Vagina (tissue), 2 donors: ENCODE results near the gene AKAIN1. TPM values are rescaled to one million over a fixed set of nuclear protein-coding genes. Genes with fewer than 3 reads are reported as not detected.

Source experiments
- DNase-seq, 2 donors: peaks; one replicate each; pipeline ENCODE4 v3.0.0-alpha.2; 2017; ENCODE audit errors: extremely low spot score in 2 of 2
- H3K27ac ChIP-seq: fragments of 200-600 bp; sonication (generic); one replicate; pipeline ENCODE4 v1.5.1; 2019
- H3K27me3 ChIP-seq: fragments of 200-600 bp; sonication (generic); one replicate; pipeline ENCODE4 v1.5.1; 2019
- H3K36me3 ChIP-seq, 2 donors: fragments of 200-600 bp; sonication (generic); one replicate each; pipeline ENCODE4 v1.5.1; 2017 to 2019
- H3K4me1 ChIP-seq: fragments of 200-600 bp; sonication (generic); one replicate; pipeline ENCODE4 v1.5.1; 2019
- H3K4me3 ChIP-seq, 2 donors: fragments of 200-600 bp; sonication (generic); 1 replicate in 1 of 2; 2 replicates in 1 of 2; pipeline ENCODE4 v1.5.1; 2016 to 2019
- H3K9me3 ChIP-seq: fragments of 200-600 bp; sonication (generic); one replicate; pipeline ENCODE4 v1.5.1; 2019
- POLR2A ChIP-seq, 2 donors: fragments of 450-650 bp; IDR thresholded peaks; one replicate each; pipeline ENCODE4 v1.6.1; 2017; ENCODE audit warnings: antibody characterized with exemption in 2 of 2, mild to moderate bottlenecking in 2 of 2, moderate library complexity in 2 of 2
- POLR2AphosphoS5 ChIP-seq, 2 donors: sonication (generic); formaldehyde crosslinking; IDR thresholded peaks; one replicate each; pipeline ENCODE4 v1.9.0; 2017; ENCODE audit warnings: antibody characterized with exemption in 2 of 2, mild to moderate bottlenecking in 2 of 2, low read depth in 1 of 2; ENCODE audit not compliant: insufficient read depth in 1 of 2
- intact Hi-C: fragments of 100-400 bp; cut with DNase I; formaldehyde crosslinking; loops from one replicate; pipeline ENCODE4 v1.15.1; 2023
- total RNA-seq: library from RNA; depleted of rRNA; stranded (reverse); fragments of >200 nt; gene quantifications from one replicate; pipeline ENCODE4 v1.2.3, GENCODE V29; 2016
- TF ChIP-seq, protein P1 (sequence below), 3 experiments: fragments of 450-650 bp in 2 of 3; fragments of 200-600 bp in 1 of 3; sonication (generic) in 1 of 3; IDR thresholded peaks; one replicate each; pipeline ENCODE4 v1.5.1; 2017 to 2019; ENCODE audit warnings: antibody characterized with exemption in 3 of 3, mild to moderate bottlenecking in 2 of 3, moderate library complexity in 2 of 3

AKAIN1 gene
- total RNA-seq, 1 donor from 2014 or later: not detected

DNA sequence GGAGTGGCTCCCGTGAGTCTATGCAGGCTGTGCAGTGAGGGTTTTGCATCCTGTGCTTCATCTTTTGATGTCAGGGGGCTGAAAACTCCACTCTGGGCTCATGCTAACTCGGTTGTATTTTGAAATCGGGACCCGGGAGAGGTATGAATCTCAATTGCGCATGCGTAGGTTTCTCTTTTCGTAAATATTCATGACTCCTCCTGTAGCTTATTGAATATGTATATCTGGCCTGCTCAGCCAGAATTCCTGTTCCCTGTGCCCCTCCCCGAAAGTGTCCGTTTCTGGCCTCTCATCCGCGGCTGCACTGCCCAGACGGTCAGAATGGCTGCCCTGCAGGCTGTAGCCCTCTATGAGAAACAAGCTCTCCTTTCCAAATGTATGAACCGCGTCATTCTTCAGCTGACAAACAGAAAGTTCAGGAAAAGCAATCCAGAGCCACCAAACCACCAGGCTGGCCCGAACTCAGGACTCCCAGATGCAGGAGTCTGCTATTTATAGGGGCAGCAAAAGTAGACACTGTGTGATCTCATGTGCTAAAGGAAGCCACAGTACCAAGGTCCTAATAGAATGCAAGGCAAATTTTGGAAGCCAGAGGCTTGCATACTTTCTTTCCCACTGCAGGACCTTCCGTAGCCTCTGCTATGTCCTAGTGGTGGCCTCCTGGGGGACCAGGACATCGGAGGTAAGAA lies 41.7 kb downstream of the AKAIN1 start:
- no peak overlapping the region for H3K4me3 ChIP-seq
- H3K36me3 ChIP-seq: no peaks in the 10 kb centered on the region
- no peaks in the 10 kb centered on the region for H3K27me3 ChIP-seq
- no peak overlapping the region for H3K27ac ChIP-seq
- intact Hi-C loops: no loop called here
- H3K4me1 ChIP-seq: no peaks in the 10 kb centered on the region
- TF ChIP-seq POLR2AphosphoS5 (IDR thresholded peaks at IDR 0.05; ENCODE audit: insufficient read depth in 1 of 2, low read depth in 1 of 2) (no peak), POLR2A (IDR thresholded peaks at IDR 0.05) (no peak)
- TF ChIP-seq, protein P1, sequence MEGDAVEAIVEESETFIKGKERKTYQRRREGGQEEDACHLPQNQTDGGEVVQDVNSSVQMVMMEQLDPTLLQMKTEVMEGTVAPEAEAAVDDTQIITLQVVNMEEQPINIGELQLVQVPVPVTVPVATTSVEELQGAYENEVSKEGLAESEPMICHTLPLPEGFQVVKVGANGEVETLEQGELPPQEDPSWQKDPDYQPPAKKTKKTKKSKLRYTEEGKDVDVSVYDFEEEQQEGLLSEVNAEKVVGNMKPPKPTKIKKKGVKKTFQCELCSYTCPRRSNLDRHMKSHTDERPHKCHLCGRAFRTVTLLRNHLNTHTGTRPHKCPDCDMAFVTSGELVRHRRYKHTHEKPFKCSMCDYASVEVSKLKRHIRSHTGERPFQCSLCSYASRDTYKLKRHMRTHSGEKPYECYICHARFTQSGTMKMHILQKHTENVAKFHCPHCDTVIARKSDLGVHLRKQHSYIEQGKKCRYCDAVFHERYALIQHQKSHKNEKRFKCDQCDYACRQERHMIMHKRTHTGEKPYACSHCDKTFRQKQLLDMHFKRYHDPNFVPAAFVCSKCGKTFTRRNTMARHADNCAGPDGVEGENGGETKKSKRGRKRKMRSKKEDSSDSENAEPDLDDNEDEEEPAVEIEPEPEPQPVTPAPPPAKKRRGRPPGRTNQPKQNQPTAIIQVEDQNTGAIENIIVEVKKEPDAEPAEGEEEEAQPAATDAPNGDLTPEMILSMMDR (IDR thresholded peaks at IDR 0.05): no peak
- no peak for DNase-seq
- no peaks in the 10 kb centered on the region for H3K9me3 ChIP-seq

DNA sequence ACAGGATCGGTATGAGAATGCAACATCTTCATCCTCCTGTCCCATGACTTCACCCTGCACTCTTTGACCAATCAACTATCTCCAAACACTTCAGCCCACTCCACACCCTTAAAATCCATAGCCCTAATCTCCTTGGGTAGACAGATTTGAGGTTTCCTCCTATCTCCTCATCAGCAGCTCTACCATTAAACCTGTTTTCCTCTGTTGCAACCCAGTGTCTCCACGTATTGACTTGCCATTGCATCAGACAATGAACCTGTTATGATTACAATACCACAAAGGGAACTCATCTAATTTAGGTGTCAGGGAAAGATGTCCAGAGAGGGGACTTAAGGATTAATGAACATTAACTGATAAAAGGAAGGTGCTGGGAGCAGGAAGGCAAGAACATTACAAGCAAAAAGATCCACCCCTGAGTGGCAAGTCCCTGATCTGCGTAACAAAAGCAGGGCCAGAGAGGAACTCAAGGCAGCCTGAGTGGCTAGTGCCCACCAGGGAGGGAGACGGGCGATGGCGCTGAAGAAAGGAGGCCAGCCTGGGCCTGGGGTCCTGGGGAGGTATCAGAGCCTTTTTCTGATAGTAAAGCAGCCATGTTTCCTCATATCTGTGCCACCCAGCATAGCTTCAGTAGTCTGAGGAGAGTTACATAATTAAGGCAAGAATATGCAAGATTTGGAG lies 44.6 kb downstream of the AKAIN1 start:
- Histone ChIP-seq H3K27ac (no peak overlapping the region), H3K4me3 (no peak overlapping the region), H3K36me3 (no peaks in the 10 kb centered on the region), H3K9me3 (no peaks in the 10 kb centered on the region), H3K27me3 (no peaks in the 10 kb centered on the region), H3K4me1 (no peaks in the 10 kb centered on the region)
- DNase-seq: no peak
- intact Hi-C loops: no loop called here
- TF ChIP-seq POLR2AphosphoS5 (IDR thresholded peaks at IDR 0.05; ENCODE audit: insufficient read depth in 1 of 2, low read depth in 1 of 2) (no peak), POLR2A (IDR thresholded peaks at IDR 0.05) (no peak)
- TF ChIP-seq, protein P1 (IDR thresholded peaks at IDR 0.05): no peak

DNA sequence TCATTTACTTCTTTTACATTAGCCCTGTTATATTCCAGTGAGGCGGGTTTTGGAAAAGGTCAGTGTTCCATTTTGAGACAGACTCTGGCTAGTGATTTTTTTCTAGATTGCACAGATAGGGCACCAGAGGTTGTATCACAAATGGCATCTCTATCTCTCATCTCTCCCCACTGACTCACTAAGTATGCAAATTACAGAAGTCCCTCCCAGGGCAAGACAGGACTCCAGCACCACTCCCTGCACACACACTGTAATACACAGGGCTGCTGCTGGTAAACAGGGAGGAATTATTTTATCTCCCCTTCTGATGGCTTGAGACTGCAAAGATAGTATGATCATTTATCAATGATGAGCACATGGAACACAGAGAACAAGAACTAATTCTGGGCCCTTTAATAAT lies 46.2 kb downstream of the AKAIN1 start:
- Histone ChIP-seq H3K36me3 (no peaks in the 10 kb centered on the region), H3K27me3 (no peaks in the 10 kb centered on the region), H3K4me3 (no peak overlapping the region), H3K9me3 (no peaks in the 10 kb centered on the region), H3K4me1 (no peaks in the 10 kb centered on the region), H3K27ac (no peak overlapping the region)
- no peak for DNase-seq
- intact Hi-C loops: no loop called here
- TF ChIP-seq POLR2A (IDR thresholded peaks at IDR 0.05) (no peak), POLR2AphosphoS5 (IDR thresholded peaks at IDR 0.05; ENCODE audit: insufficient read depth in 1 of 2, low read depth in 1 of 2) (no peak)
- TF ChIP-seq, protein P1 (IDR thresholded peaks at IDR 0.05): no peak

DNA sequence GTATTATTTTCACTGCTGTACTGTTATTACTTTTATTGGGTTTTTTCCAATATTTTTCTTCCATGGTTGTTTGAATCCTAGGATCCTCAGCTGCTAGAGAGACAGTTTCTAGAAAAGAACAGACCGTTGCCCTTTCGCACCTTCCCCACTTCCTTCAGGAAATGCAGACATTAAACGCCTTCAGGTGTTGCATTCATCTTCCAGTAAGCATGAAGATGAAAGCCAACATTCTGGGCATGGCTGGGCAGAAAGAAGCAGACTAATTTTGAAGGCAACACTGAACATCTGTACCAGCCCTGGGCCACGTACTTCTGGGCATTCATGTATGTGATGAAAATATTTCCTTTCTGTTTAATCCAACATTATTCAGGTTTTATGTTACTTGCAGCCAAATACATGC lies 51.0 kb downstream of the AKAIN1 start:
- Histone ChIP-seq H3K27me3 (no peaks in the 10 kb centered on the region), H3K27ac (no peak overlapping the region), H3K4me3 (no peak overlapping the region), H3K9me3 (no peaks in the 10 kb centered on the region), H3K4me1 (no peaks in the 10 kb centered on the region), H3K36me3 (no peaks in the 10 kb centered on the region)
- no peak for TF ChIP-seq POLR2A (IDR thresholded peaks at IDR 0.05)
- TF ChIP-seq POLR2AphosphoS5 (IDR thresholded peaks at IDR 0.05; ENCODE audit: insufficient read depth in 1 of 2, low read depth in 1 of 2): no peak
- TF ChIP-seq, protein P1 (IDR thresholded peaks at IDR 0.05): no peak
- no peak for DNase-seq
- intact Hi-C loops: no loop called here
